ENCODE measurements around the gene CELF5.

- no peak for TF ChIP-seq PBX3 (CRISPR knock-in tag; IDR thresholded peaks at IDR 0.05)
- TF ChIP-seq ZBTB1 (tag by site-specific recombination; IDR thresholded peaks at IDR 0.05) = no peak
- TF ChIP-seq ZEB2 (tag by site-specific recombination; IDR thresholded peaks at IDR 0.05) = no peak
- TF ChIP-seq YY1 (tag by site-specific recombination; IDR thresholded peaks at IDR 0.05) = no peak
- no peak for TF ChIP-seq MYNN (tag by site-specific recombination; IDR thresholded peaks at IDR 0.05; ENCODE audit: borderline replicate concordance)
- no peak for TF ChIP-seq CTCF (tag by site-specific recombination; IDR thresholded peaks at IDR 0.05)
- TF ChIP-seq ZNF121 (tag by site-specific recombination; IDR thresholded peaks at IDR 0.05) = no peak
Observed at GRCh38 chr19:3183721-3184641, 40.5 kb upstream of the CELF5 start.
